AG04450 (cell line): ENCODE measurements around the gene KANSL1. TPM values are rescaled to one million over a fixed set of nuclear protein-coding genes. Genes with fewer than 3 reads are reported as not detected.

Experiments used
- CTCF ChIA-PET: fragments of 300-600, 350-600 bp; formaldehyde crosslinking; extraction: SDS; loops from one replicate; lab custom pipeline; 2022; ENCODE audit warnings: antibody characterized with exemption, inconsistent platforms; lab: Charles Lee
- POLR2A ChIA-PET: fragments of 350-600 bp; formaldehyde crosslinking; extraction: SDS; loops from one replicate; lab custom pipeline; 2021; ENCODE audit warnings: antibody characterized with exemption, inconsistent platforms; lab: Yijun Ruan, JAX
- DNase-seq: peaks from one replicate; pipeline ENCODE4 v3.0.0-alpha.2; 2011; ENCODE audit warnings: low read depth, low spot score
- H3K27ac ChIP-seq: one replicate; pipeline ENCODE4 v1.5.1; 2012; ENCODE audit warnings: low read depth, low read length, control low read depth
- H3K27me3 ChIP-seq: one replicate; pipeline ENCODE4 v1.6.0; 2012; ENCODE audit warnings: low read length; ENCODE audit not compliant: control insufficient read depth, insufficient read depth
- H3K4me3 ChIP-seq: 2 replicates; pipeline ENCODE4 v1.5.1; 2011; ENCODE audit warnings: mild to moderate bottlenecking, low read depth, low read length, control low read depth
- H3K9me3 ChIP-seq: 2 replicates; pipeline ENCODE4 v1.5.1; 2012; ENCODE audit warnings: low read length; ENCODE audit not compliant: control insufficient read depth, insufficient read depth
- polyA plus RNA-seq: library from polyadenylated mRNA; depleted of rRNA; stranded (reverse); fragments of >200 nt; gene quantifications from 2 replicates; pipeline ENCODE4 v1.2.3, GENCODE V29; 2011
- TF ChIP-seq, protein P1 (sequence below): IDR thresholded peaks from 2 replicates; pipeline ENCODE4 v1.5.1; 2011; ENCODE audit warnings: low read depth, low read length, control low read depth, inconsistent platforms

Gene KANSL1
- polyA plus RNA-seq, 1 experiment, result 15.6 TPM

DNA sequence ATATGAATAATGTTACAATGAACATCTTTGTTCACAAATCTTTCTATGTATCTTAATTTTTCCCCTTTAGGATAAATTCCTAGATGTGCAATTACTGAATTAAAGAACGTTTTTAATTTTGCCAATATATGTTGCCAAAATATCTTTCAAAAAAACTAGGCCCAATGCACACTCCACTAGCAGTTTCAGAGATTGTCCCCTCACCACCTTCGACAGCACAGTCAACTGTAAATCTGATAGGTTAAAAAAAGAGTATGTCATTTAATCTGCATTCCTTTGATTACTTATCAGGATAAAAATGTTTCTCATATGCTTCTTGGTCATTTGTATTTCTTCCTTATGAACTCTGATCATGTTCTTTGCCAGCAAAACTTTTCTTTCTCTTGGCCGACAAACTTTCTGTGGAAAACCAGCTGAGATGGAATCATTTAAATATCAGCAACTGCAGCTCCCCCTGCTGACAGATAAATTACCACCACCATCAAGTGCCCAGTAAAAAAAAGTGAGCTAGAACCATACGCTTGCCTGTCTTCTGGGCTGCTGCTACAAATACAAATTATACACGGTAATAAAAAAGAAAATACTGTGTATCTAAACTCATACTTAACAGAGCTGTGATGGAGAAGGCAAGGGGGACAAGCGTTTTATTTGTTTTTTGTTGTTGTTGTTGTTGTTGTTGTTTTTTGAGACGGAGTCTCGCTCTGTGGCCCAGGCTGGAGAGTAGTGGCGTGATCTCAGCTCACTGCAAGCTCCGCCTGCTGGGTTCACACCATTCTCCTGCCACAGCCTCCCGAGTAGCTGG lies 19.6 kb upstream of the KANSL1 start:
- TF ChIP-seq, protein P1, sequence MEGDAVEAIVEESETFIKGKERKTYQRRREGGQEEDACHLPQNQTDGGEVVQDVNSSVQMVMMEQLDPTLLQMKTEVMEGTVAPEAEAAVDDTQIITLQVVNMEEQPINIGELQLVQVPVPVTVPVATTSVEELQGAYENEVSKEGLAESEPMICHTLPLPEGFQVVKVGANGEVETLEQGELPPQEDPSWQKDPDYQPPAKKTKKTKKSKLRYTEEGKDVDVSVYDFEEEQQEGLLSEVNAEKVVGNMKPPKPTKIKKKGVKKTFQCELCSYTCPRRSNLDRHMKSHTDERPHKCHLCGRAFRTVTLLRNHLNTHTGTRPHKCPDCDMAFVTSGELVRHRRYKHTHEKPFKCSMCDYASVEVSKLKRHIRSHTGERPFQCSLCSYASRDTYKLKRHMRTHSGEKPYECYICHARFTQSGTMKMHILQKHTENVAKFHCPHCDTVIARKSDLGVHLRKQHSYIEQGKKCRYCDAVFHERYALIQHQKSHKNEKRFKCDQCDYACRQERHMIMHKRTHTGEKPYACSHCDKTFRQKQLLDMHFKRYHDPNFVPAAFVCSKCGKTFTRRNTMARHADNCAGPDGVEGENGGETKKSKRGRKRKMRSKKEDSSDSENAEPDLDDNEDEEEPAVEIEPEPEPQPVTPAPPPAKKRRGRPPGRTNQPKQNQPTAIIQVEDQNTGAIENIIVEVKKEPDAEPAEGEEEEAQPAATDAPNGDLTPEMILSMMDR, result peak; percentile 78
- Histone ChIP-seq H3K27ac (no peak overlapping the region), H3K27me3 (no peaks in the 10 kb centered on the region), H3K4me3 (no peak overlapping the region), H3K9me3 (no peaks in the 10 kb centered on the region)
- ChIA-PET CTCF (interaction anchor here (0.6 to 7.2 kb wide), 40 partner anchors 9 to 263 kb away, joined by 3 to 127 read pairs (median 4); partner anchors contain the start of genes KANSL1 and STH), POLR2A (no interaction called here)
- peak; percentile 54 for DNase-seq

DNA sequence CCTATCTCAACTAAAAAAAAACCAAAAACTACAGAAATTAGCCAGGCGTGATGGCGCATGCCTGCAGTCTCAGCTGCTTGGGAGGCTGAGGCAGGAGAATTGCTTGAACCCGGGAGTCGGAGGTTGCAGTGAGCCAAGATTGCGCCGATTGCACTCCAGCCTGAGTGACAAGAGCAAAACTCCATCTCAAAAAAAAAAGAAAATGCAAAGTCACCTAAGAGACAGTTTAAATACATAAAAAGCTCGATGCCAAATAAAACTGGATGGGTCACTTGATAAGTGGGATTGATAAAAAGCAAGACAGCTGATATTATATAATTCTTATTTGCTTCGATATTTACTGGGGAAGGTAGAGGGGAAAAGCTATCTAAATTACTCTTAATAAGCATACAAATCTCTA lies 15.8 kb upstream of the KANSL1 start:
- Histone ChIP-seq H3K4me3 (no peak overlapping the region), H3K9me3 (peaks cover 3% of the 10 kb centered on the region; the same call in 1 of the 2 replicates), H3K27ac (no peak overlapping the region), H3K27me3 (no peaks in the 10 kb centered on the region)
- ChIA-PET POLR2A (interaction anchor here (0.6 kb wide), 1 partner anchor 889 kb away, joined by 3 read pairs; no protein-coding TSS in a partner anchor), CTCF (interaction anchor here (0.7 to 7.2 kb wide), 4 partner anchors 16 to 206 kb away, joined by 3 to 127 read pairs (median 60); partner anchors contain the start of gene KANSL1)
- DNase-seq, result no peak
- TF ChIP-seq, protein P1, result no peak

DNA sequence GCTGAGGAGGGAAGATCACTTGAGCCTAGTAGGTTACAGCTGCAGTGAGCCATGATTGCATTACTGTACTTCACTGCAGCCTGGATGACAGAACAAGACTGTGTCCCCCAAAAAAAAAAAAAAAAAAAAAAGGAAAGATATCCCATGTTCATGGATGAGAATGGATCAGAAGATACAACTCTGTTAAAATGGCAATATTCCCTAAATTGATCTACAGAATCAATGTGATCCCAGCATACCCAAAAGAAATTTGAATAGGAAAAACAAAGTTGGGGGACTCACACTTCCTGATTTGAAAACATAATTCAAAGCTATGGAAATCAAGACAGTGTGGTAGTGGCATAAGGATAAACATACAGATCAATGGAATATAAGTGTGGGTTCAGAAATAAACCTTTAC lies 12.7 kb upstream of the KANSL1 start:
- H3K9me3 ChIP-seq, result peaks cover 3% of the 10 kb centered on the region; the same call in 1 of the 2 replicates
- CTCF ChIA-PET, result interaction anchor here (0.9 to 1.3 kb wide), 2 partner anchors 13 to 161 kb away, joined by 4 to 6 read pairs; partner anchors contain the start of gene KANSL1
- H3K27me3 ChIP-seq, result no peaks in the 10 kb centered on the region
- no peak overlapping the region for H3K4me3 ChIP-seq
- no peak overlapping the region for H3K27ac ChIP-seq
- TF ChIP-seq, protein P1, result no peak
- no peak for DNase-seq
- POLR2A ChIA-PET, result no interaction called here

DNA sequence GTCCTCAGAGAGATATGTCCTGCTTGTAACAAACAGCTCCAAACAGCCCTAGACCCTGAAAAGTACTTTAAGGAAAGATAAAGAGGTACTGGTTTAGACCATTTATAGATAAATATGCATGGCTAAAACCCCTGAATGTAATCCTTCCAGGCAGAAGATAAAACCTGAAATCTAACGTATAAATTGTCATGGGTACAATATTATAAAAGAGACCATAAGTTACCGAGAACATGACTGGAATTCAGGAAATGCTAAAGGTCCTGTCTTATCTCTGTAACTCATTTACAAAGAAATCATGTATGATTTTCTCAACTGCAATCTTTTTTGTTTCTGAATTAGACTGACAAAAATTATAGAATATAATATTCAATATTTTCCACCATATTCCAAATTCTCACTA lies 9.2 kb upstream of the KANSL1 start:
- no peak overlapping the region for H3K27ac ChIP-seq
- no peak for DNase-seq
- TF ChIP-seq, protein P1, result no peak
- ChIA-PET POLR2A (no interaction called here), CTCF (interaction anchor here (1.3 to 2.4 kb wide), 3 partner anchors 9 to 158 kb away, joined by 4 to 11 read pairs (median 4); partner anchors contain the start of gene KANSL1)
- peaks cover 3% of the 10 kb centered on the region; the same call in 1 of the 2 replicates for H3K9me3 ChIP-seq
- H3K27me3 ChIP-seq, result no peaks in the 10 kb centered on the region
- H3K4me3 ChIP-seq, result no peak overlapping the region

DNA sequence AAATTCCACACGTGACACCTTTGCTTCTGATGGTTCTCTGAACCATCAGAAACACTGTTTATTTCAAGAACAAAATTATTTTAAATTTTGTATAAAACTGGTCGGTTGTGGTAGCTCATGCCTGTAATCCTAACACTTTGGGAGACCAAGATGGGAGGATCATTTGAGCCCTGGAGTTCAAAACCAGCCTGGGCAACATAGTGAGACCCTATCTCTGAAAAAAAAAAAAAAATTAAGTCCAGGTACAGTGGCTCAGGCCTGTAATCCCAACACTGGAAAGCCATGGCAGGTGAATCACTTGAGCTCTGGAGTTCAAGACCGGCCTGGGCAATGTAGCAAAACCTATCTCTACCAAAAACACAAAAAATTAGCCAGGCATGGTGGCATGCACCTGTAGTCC lies 8.3 kb upstream of the KANSL1 start:
- Histone ChIP-seq H3K27ac (no peak overlapping the region), H3K4me3 (no peak overlapping the region), H3K27me3 (no peaks in the 10 kb centered on the region), H3K9me3 (peaks cover 3% of the 10 kb centered on the region; the same call in 1 of the 2 replicates)
- no peak for DNase-seq
- CTCF ChIA-PET, result interaction anchor here (1.3 to 2.4 kb wide), 3 partner anchors 8 to 157 kb away, joined by 4 to 11 read pairs (median 4); partner anchors contain the start of gene KANSL1
- POLR2A ChIA-PET, result no interaction called here
- TF ChIP-seq, protein P1, result no peak
